GM21360 (cell line): ENCODE measurements around the gene CEMIP.
A peak's percentile ranks its signal among the peaks of the same experiment; 100 is the strongest.

ENCODE experiments used
- ATAC-seq: cut with Tn5 transposase; IDR thresholded peaks from one replicate; pipeline ENCODE4 v1.9.1; 2021; ENCODE audit warnings: mild to moderate bottlenecking, moderate library complexity; ENCODE audit not compliant: unreplicated experiment

CEMIP gene

GRCh38 chr15:80971143-80971542 lies 192.0 kb downstream of the CEMIP start:
- ATAC-seq = no peak

GRCh38 chr15:80972276-80972675 lies 193.1 kb downstream of the CEMIP start:
- no peak for ATAC-seq

GRCh38 chr15:80974914-80975313 lies 195.7 kb downstream of the CEMIP start:
- ATAC-seq = no peak

GRCh38 chr15:80976851-80977250 lies 197.7 kb downstream of the CEMIP start:
- ATAC-seq = no peak

GRCh38 chr15:80977627-80978036 lies 198.5 kb downstream of the CEMIP start:
- no peak for ATAC-seq

- ATAC-seq = no peak
Measured at GRCh38 chr15:80978685-80979329, 199.6 kb downstream of the CEMIP start.

GRCh38 chr15:80979538-80980200 lies 200.5 kb downstream of the CEMIP start:
- no peak for ATAC-seq

GRCh38 chr15:80982205-80982604 lies 203.0 kb downstream of the CEMIP start:
- no peak for ATAC-seq

- no peak for ATAC-seq
Measured at GRCh38 chr15:80982839-80983238, 203.7 kb downstream of the CEMIP start.

- ATAC-seq = no peak
Measured at GRCh38 chr15:80984856-80985255, 205.7 kb downstream of the CEMIP start.

- ATAC-seq = no peak
Measured at GRCh38 chr15:80985981-80986380, 206.8 kb downstream of the CEMIP start.

- ATAC-seq = no peak
Measured at GRCh38 chr15:80986487-80986886, 207.3 kb downstream of the CEMIP start.

GRCh38 chr15:80988148-80988796 lies 209.1 kb downstream of the CEMIP start:
- ATAC-seq = no peak

GRCh38 chr15:80989081-80989517 lies 209.9 kb downstream of the CEMIP start:
- ATAC-seq = peak; percentile 2

GRCh38 chr15:80989518-80990478 lies 210.6 kb downstream of the CEMIP start, which contains the start of gene MESD:
MESD (minus strand) TSS chr15:80989819; CDS start chr15:80989791, 28 bp downstream.
- peak; percentile 93 for ATAC-seq

GRCh38 chr15:80990955-80991354 lies 211.8 kb downstream of the CEMIP start:
- ATAC-seq = no peak

- no peak for ATAC-seq
Measured at GRCh38 chr15:80991421-80991820, 212.3 kb downstream of the CEMIP start.

- no peak for ATAC-seq
Measured at GRCh38 chr15:80992006-80992405, 212.8 kb downstream of the CEMIP start.

- ATAC-seq = no peak
Measured at GRCh38 chr15:80992441-80992840, 213.3 kb downstream of the CEMIP start.

- no peak for ATAC-seq
Measured at GRCh38 chr15:80996247-80996646, 217.1 kb downstream of the CEMIP start.

- ATAC-seq = no peak
Measured at GRCh38 chr15:80997692-80998091, 218.5 kb downstream of the CEMIP start.
